Smooth muscle cell of the brain vasculature (primary cell): ENCODE data around the gene ZBTB9.
"Not testable (repeated sequence)": the region's sequence is repeated elsewhere in the genome, so short reads cannot be mapped to it uniquely, and the experiment has no call there.

Experiments used
- DNase-seq: peaks from one replicate; pipeline ENCODE4 v3.0.0-alpha.2; 2012; ENCODE audit warnings: low read depth, low spot score

ZBTB9 gene

GRCh38 chr6:33466075-33466735 is 11.8 kb downstream of the ZBTB9 start:
- no peak for DNase-seq

DNA sequence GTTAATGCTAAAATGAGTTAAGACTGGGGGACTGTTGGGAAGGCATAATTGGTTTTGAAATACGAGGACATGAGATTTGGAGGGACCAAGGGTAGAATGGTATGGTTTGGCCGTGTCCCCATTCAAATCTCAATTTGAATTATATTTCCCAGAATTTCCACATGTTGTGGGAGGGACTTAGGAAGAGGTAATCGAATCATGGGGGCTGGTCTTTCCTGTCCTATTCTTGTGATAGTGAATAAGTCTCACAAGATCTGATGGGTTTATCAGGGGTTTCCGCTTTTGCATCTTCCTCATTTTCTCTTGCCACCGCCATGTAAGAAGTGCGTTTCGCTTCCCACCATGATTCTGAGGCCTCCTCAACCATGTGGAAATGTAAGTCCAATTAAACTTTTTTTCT is 12.7 kb downstream of the ZBTB9 start:
- DNase-seq: no peak

GRCh38 chr6:33469661-33470060 is 15.3 kb downstream of the ZBTB9 start:
- DNase-seq: no peak

DNA sequence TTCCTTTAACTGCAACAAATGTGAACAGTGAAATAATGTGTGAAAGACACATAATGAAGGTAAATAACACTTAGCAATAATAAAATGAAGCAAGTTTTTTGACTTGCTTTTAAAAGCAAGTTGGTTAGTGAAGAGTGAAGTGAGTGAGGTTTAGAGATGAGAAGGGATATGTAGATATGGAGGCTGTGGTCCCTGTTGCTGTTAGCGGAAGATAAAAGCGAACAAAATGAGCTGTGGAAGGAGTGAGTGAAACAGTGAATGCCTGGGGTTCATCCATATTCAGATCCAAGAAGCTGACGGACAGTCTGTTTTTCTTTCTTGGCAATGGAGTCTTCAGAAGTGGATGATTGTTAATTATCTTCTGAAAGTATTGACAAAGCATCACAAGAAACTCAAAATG is 23.5 kb downstream of the ZBTB9 start:
- no peak for DNase-seq

DNA sequence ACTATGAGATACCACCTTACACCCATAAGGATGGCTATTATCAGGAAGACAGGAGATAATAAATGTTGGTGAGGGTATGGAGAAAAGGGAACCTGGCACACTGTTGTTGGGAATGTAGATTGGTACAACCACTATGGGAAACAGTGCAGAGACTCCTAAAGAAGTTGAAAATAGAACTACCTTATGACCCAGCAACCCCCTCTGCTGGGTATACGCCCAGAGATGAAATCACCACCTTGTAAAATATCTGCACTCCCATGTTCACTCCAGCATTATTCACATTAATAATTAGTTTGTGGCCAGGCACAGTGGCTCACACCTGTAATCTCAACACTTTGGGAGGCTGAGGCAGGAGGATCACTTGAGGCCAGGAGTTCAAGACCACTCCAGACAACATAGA is 26.8 kb downstream of the ZBTB9 start:
- DNase-seq: no peak

GRCh38 chr6:33482620-33483019 is 28.2 kb downstream of the ZBTB9 start:
- not testable (repeated sequence) for DNase-seq

DNA sequence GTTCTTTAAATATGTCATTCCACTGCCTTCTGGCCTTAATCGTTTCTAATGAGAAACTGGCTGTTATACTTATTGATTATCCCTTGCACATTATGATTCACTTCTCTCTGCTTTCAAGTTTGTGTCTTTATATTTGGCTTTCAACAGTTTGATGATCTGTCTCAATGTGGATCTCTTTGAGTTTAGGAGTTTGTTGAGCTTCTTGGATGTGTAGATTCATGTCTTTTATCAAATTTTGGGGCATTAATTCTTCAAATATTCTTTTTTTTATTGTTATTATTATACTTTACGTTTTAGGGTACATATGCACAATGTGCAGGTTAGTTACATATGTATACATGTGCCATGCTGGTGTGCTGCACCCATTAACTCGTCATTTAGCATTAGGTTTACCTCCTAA is 29.3 kb downstream of the ZBTB9 start:
- DNase-seq: no peak

DNA sequence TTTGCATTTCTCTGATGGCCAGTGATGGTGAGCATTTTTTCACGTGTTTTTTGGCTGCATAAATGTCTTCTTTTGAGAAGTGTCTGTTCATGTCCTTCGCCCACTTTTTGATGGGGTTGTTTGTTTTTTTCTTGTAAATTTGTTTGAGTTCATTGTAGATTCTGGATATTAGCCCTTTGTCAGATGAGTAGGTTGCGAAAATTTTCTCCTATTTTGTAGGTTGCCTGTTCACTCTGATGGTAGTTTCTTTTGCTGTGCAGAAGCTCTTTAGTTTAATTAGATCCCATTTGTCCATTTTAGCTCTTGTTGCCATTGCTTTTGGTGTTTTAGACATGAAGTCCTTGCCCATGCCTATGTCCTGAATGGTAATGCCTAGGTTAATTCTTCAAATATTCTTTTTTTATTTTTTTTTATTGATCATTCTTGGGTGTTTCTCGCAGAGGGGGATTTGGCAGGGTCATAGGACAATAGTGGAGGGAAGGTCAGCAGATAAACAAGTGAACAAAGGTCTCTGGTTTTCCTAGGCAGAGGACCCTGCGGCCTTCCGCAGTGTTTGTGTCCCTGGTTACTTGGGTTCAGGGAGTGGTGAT is 30.4 kb downstream of the ZBTB9 start:
- DNase-seq: not testable (repeated sequence)

- not testable (repeated sequence) for DNase-seq
Measured at GRCh38 chr6:33485680-33486079, 31.3 kb downstream of the ZBTB9 start.

GRCh38 chr6:33488339-33488738 is 34.0 kb downstream of the ZBTB9 start:
- no peak for DNase-seq

- no peak for DNase-seq
Measured at GRCh38 chr6:33490198-33490597, 35.8 kb downstream of the ZBTB9 start.

GRCh38 chr6:33490621-33491020 is 36.2 kb downstream of the ZBTB9 start:
- DNase-seq: no peak

DNA sequence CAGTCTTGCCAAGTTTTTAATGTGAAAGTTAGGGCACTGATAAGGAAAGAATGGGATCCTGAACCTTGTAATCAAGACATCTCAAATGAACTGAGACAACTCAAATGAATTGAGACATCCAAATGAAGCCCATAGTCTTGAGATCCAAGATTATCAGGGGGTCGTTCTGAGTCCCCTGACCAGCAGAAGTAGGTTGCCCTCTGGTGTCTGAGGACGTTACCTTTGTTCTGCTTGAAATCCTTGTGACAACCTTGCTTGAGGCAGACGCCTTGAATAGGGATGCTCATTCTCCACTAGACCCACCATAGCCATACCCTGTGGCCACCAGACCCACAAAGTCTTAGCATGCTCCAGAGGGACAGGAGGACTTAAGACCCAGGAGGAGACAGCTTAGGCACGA is 37.7 kb downstream of the ZBTB9 start:
- no peak for DNase-seq

DNA sequence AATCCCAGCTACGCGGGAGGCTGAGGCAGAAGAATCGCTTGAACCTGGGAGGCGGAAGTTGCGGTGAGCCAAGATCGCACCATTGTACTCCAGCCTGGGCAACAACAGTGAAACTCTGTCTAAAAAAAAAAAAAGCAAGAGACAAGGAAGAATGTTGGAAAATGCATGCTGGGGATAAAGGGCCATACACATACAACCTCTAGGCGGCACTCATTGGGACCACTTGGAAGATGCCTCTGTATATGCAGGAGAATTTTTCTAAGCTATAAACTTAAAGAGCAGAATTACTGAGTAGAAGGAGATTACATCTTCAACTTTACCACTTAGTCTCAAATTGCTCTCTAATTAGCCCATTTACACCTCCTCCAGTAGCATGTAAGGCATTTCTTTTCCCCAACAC is 42.8 kb downstream of the ZBTB9 start:
- DNase-seq: no peak

- DNase-seq: no peak
Measured at GRCh38 chr6:33502486-33502885, 48.1 kb downstream of the ZBTB9 start.

DNA sequence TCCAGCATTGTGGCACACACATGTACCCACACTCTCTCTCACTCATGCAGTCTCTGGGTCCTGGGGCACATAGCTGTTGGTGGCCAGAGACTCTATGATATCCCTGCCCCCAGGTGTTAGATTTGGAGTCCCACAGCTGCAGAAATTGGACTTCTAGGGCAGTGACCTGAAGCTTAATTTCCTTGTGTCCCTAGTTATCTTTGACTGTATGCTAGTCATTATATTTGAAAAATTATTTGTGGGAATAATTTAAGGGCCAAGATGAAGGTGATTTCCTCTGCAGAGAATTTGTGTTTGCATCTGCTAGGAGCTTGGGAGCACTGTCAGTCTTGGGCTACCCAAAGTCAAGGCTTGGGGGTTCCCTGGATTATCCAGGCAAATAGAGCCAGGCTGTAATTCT is 50.1 kb downstream of the ZBTB9 start:
- no peak for DNase-seq

DNA sequence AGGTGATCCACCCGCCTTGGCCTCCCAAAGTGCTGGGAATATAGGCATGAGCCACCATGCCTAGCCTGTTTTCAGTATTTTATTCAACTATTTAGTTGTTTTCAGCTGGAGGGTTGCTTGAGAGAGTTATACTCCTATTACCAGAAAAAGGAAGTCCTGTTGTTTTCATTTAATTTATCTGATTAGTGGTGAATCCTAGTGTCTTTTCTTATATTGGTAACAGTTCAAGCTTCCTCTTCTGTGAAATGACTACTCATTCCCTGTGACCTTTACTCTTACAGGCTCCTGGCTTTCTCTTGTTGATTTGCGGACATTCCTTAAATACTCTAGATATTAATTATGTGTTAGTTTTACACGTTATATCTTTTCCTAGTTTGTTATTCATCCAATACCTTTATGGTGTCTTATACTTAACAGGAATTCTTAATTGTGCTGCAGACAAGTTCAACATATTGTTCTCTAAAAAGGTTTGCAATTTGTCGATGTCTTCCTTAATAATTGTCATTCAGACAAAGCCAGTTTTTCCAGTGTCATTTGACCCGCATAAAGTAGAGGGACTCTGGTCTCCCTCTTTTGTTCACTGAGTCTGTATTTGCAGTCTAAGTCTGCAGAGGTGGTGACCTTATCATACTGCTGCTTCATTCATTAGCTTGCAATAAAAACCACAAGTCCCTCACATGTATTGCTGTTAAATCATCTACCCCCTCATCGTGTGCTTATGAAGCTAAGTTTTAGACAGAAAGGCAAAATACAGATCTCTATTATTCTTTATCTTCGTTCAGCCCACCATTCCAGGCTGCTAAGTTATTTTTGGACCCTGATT is 51.4 kb downstream of the ZBTB9 start:
- no peak for DNase-seq
